ENCODE measurements around the gene CDH10. TPM values are rescaled to one million over a fixed set of nuclear protein-coding genes. Genes with fewer than 3 reads are reported as not detected.

Gene CDH10
- total and polyA plus RNA-seq, 8 donors: 4.2 TPM; not detected in 7

- H3K27me3 ChIP-seq: no peaks in the 10 kb centered on the region
- no peak for TF ChIP-seq CTCF (IDR thresholded peaks at IDR 0.05)
- no peak for TF ChIP-seq EP300 (IDR thresholded peaks at IDR 0.05)
- no peak for TF ChIP-seq POLR2A (IDR thresholded peaks at IDR 0.05)
- TF ChIP-seq POLR2AphosphoS5 (IDR thresholded peaks at IDR 0.05): no peak
- 53 to 78% (median 71%) methylated on average over 3 of the region's 3 CpGs for WGBS, 5 donors
- H3K27ac ChIP-seq: no peak overlapping the region
- no peaks in the 10 kb centered on the region for H3K9me3 ChIP-seq
- H3K36me3 ChIP-seq: no peaks in the 10 kb centered on the region
- H3K4me1 ChIP-seq: no peaks in the 10 kb centered on the region
- no peak for DNase-seq
- no peak overlapping the region for H3K4me3 ChIP-seq
- intact Hi-C loops (cut with DNase I; ENCODE audit: low total_unique reads): no loop called here
Observed at GRCh38 chr5:24492229-24492628, 152.5 kb downstream of the CDH10 start.

- Histone ChIP-seq H3K9me3 (no peaks in the 10 kb centered on the region), H3K4me1 (no peaks in the 10 kb centered on the region), H3K27ac (no peak overlapping the region), H3K27me3 (no peaks in the 10 kb centered on the region), H3K36me3 (no peaks in the 10 kb centered on the region), H3K4me3 (no peak overlapping the region)
- TF ChIP-seq CTCF (IDR thresholded peaks at IDR 0.05) (no peak), EP300 (IDR thresholded peaks at IDR 0.05) (no peak), POLR2A (IDR thresholded peaks at IDR 0.05) (no peak)
- DNase-seq: no peak
- WGBS, 5 donors: 62 to 69% (median 65%) methylated on average over 3 of the region's 3 CpGs
- intact Hi-C loops (cut with DNase I; ENCODE audit: low total_unique reads): no loop called here
Observed at GRCh38 chr5:24491490-24491889, 153.3 kb downstream of the CDH10 start.

GRCh38 chr5:24487368-24488229 lies 157.2 kb downstream of the CDH10 start:
- DNase-seq: no peak
- intact Hi-C loops (cut with DNase I; ENCODE audit: low total_unique reads): no loop called here
- no peaks in the 10 kb centered on the region for H3K36me3 ChIP-seq
- no peak overlapping the region for H3K4me3 ChIP-seq
- no peak overlapping the region for H3K27ac ChIP-seq
- 65 to 77% (median 70%) methylated on average over 19 of the region's 19 CpGs for whole genome bisulfite sequencing, 5 donors
- no peaks in the 10 kb centered on the region for H3K9me3 ChIP-seq
- H3K4me1 ChIP-seq: no peaks in the 10 kb centered on the region
- no peaks in the 10 kb centered on the region for H3K27me3 ChIP-seq
- TF ChIP-seq CTCF (IDR thresholded peaks at IDR 0.05) (no peak), EP300 (IDR thresholded peaks at IDR 0.05) (no peak)

- intact Hi-C loops (cut with DNase I; ENCODE audit: low total_unique reads): no loop called here
- Histone ChIP-seq H3K27me3 (no peaks in the 10 kb centered on the region), H3K4me1 (no peaks in the 10 kb centered on the region), H3K36me3 (no peaks in the 10 kb centered on the region), H3K9me3 (peaks cover 0 to 14% (median 5%) of the 10 kb centered on the region in 4 donors), H3K27ac (no peak overlapping the region), H3K4me3 (no peak overlapping the region)
- TF ChIP-seq CTCF (IDR thresholded peaks at IDR 0.05) (no peak), POLR2AphosphoS5 (IDR thresholded peaks at IDR 0.05) (no peak), POLR2A (IDR thresholded peaks at IDR 0.05) (no peak), EP300 (IDR thresholded peaks at IDR 0.05) (no peak)
- no peak for DNase-seq
Observed at GRCh38 chr5:24480952-24481351, 163.8 kb downstream of the CDH10 start.

Measured in stomach (tissue), 9 donors.